T-helper 2 cell (primary cell): ENCODE data around the gene ZNF358.

Source experiments
- DNase-seq, 5 experiments: peaks; one replicate each; pipeline versions ENCODE4 v3.0.0 to v3.0.0-alpha.2; 2012 to 2022
- total RNA-seq, 2 donors: gene quantifications; one replicate each; lab custom pipeline; 2026; lab: John Stamatoyannopoulos, UW

The ZNF358 gene
- 0 to 1.0 reads per million in 2 donors for total RNA-seq

GRCh38 chr19:7515645-7516151 lies at the start of gene ZNF358:
Gene ZNF358, plus strand, starts transcription at chr19:7516103. Its CDS starts 3,140 bp downstream, at chr19:7519243.
- DNase-seq: peak in 1 of 5 experiments; percentile 65

GRCh38 chr19:7467009-7467989 lies 48.6 kb upstream of the ZNF358 start:
- DNase-seq: no peak

GRCh38 chr19:7468840-7469239 lies 47.1 kb upstream of the ZNF358 start:
- no peak for DNase-seq

DNA sequence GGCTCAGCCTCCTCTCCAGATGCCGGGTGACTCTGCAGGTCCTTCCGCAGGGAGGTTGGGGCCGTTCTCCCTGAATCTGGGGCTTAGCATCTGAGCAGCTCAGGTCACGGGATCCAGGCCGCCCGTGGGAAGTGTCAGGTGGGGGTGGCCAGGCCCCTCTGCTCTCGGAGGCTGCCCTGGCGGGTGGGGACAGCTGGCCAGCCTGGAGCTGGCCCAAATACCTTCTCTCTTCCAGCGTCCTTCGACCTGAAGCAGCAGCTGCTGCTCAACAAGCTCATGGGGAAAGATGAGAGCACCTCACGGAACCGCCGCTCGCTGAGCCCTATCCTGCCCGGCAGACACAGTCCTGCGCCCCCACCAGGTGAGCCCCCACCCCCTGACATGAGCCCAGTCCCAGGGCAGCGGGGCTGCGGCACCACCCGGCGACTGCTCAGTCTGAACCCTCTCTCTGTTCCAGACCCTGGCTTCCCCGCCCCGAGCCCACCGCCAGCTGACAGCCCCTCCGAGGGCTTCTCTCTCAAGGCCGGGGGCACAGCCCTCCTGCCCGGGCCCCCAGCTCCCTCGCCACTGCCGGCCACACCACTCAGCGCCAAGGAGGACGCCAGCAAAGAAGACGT lies 46.1 kb upstream of the ZNF358 start:
- no peak for DNase-seq

- no peak for DNase-seq
Observed at GRCh38 chr19:7470540-7471305, 45.2 kb upstream of the ZNF358 start.

GRCh38 chr19:7471696-7472615 lies 43.9 kb upstream of the ZNF358 start:
- DNase-seq: no peak

- no peak for DNase-seq
Observed at GRCh38 chr19:7475665-7476064, 40.2 kb upstream of the ZNF358 start.

GRCh38 chr19:7476241-7476640 lies 39.7 kb upstream of the ZNF358 start:
- DNase-seq: no peak

GRCh38 chr19:7476777-7477494 lies 39.0 kb upstream of the ZNF358 start:
- no peak for DNase-seq

DNA sequence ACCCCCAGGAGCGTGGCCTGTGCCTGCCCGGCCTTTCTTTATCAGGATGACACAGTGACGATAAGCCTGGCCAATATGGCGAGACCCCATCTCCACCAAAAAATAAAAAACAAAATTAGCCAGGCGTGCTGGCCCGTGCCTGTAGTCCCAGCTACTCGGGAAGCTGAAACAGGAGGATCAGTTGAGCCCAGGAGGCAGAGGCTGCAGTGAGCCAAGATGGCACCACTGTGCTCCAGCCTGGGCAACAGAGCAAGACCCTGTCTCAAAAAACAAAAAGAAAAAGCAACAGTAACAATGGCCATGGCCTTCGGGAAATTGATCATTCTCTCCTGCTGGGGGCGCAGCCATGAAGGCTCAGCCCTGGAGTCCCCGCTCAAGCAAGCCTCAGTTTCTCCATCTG lies 38.1 kb upstream of the ZNF358 start:
- no peak for DNase-seq

GRCh38 chr19:7478173-7478842 lies 37.6 kb upstream of the ZNF358 start:
- DNase-seq: no peak

DNA sequence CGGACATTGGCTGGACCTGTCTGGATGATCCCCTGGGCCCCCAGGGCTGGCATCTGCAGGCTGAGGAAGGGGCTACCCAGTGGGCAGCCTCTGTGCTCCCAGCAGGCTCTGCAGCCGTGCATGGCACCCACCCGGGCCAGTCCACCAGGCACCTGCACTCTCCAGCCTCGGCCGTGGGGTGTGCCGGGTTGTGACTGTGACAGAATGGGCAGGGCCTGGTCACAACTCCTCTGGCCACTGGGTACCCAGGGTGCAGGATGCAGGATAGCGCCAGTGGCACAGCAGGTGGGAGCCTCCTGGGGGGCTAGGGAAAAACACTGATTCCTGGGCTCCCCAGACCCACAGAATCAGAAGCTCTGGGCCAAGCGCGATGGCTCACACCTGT lies 37.1 kb upstream of the ZNF358 start:
- DNase-seq: no peak

DNA sequence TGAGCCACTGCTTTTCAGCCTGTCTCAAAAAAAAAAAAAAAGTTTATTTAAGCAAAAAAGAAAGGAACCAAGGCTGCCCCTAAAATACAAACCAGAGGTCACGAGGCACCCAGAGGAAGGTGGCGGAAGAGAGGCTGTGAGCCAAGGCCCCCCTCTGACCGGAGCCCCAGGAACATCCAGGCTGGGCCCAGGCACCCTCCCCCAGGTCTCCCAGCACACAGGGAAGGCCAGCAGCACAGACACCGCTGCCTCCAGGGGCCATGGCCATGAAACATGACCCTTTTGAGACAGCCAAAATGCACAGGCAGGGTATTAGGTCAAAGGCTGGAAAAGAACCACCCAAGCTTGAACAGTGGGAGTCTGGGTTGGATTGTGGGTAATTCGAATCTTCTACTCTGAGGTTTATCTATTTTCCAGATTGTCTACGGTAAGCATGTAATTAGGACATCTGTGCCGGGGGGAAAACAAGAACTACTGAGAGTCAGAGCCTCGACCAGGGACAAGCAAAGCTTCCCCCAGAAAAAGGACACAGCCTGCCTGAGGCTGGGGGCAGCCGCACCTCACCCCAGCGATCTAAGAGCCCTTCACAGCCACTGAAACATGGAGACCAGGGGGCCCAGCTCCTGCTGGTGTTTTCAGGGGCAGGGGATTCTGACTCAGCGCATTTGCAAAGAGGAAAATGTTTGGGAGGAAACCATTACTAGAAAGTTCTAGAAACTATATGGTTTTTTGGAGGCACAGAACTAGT lies 35.5 kb upstream of the ZNF358 start:
- DNase-seq: no peak

DNA sequence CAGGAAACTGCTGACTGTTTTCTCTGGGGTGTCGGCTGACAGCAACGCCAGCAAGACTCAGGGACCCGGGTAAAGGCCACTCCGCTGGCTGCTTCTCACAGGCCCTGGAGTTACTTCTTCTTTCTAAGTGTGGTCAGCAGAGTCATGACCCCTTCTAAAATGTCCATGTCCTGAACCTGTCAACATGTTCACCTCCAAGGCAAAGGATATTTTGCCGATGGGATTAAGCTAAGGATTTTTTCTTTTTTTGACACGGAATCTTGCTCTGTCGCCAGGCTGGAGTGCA lies 35.0 kb upstream of the ZNF358 start:
- DNase-seq: no peak

DNA sequence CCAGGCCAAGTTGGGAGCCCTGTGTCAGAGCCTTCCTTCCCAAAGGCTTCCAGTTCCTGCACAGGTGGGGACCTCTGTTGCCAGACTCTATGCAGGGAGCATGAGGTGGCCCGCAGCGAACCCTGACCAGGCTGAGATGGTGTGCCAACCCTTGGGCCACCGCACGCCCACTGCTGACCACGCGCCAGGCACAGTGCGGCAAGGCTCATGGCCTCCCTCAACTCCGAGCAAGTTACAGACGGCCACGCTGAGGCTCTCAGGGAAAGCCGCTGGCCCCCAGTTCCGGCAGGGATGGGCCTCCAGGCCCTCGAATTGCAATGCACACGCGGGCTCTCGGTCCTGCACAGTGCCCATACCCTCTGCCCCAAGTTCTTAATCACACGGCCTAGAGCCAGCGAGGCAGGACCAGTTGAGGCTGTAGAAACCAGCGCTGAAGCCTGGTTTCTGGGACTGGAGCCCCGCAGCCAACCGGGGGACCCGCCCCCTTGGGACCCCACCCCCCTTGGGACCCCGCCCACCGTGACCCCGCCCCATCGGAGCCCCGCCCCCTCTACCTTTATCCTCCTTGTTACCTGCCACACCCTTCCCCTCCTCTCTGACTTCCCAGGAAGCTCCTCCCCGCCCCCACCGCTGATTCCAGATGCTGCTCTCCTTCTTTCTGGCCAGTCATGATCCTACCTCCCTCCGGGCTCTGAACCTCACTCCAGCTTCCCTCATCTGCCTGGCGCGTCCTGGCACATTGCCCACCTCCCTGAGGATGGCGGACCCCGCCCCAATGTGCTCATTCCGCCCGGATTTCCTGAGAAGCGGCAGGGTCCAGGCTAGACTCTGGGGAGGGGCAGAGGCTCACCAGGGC lies 33.1 kb upstream of the ZNF358 start:
- no peak for DNase-seq

DNA sequence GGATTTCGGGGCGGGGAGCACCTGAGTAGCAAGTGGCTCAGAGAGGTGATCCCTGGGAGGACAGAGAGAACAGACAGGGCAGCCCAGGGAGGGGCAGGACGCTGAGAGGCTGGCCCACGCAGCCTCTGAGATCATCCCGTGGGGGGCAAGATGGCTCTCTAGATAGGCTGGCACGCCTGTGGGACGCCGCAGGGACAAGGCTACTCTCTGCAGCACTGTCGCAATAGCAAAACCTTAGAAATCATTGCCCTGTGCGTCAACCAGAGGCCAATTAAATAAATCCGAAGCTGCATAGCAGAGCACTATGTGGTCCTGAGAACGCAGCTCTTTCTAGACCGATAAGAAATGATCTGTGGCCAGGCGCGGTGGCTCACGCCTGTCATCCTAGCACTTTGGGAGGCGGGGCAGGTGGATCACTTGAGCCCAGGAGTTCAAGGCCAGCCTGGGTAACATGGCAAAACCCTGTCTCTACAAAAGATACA lies 32.1 kb upstream of the ZNF358 start:
- no peak for DNase-seq

DNA sequence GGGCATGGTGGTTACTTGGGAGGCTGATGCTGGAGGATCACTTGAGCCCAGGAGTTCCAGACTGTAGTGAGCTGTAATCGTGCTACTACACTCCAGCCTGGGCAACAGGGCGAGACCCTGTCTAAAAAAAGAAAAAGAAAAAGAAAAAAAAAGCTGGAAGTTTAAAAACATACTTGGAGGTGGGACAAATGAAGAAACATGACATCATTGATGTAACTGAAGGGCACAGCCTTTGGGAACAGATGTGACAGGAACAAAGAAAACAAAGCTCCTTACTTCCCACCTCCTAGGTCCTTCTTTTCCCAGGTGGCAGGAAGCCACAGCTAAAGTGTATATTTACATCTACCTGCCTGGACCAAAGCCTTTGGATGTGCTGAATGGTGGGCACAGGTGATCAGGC lies 29.0 kb upstream of the ZNF358 start:
- DNase-seq: no peak

DNA sequence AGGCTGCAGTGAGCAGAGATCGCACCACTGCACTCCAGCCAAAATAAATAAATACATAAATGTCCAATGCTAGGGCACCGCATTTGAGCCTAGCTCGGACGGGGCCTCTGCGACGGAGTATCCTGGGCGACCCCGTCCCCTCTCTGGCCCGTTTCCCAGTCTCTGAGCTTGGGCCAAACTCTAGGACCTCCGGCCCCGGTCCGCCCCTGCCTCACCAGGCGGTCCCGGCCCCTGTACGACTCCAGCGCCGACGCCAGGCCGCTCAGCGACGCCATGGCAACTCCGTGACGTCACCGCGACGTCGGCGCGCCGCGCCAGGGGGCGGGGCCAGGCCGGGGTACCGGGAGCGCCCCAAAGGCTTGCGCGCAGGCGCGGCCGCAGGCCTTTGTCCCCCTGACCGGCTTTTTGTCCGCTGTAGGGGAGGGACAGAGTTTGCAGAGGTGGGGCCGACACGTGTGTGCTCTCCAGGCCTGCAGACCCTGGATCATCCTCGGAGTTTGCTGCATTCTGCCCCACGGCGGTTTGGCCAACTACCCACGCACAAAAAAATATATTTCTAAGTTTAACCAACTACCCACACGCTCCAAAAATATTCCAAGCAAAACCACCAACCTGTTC lies 27.1 kb upstream of the ZNF358 start, which contains the start of gene PEX11G:
Gene PEX11G, minus strand, starts transcription at position 300 of the 618 bp plus-strand sequence. Its CDS starts 25 bp downstream, at position 275.
- peak; percentile 81 to 89 (median 85) for DNase-seq
